K562 (cell line): Measurements from ENCODE around the gene SRD5A1. TPM values are rescaled to one million over a fixed set of nuclear protein-coding genes. Genes with fewer than 3 reads are reported as not detected.

Experiments
- CTCFL ChIP-seq: IDR thresholded peaks from 2 replicates; pipeline ENCODE4 v1.6.1; 2011; ENCODE audit warnings: borderline replicate concordance, low read depth, mild to moderate bottlenecking, moderate library complexity, low read length; ENCODE audit not compliant: insufficient read depth, poor library complexity, severe bottlenecking
- EP400 ChIP-seq: fragments of 450-650 bp; IDR thresholded peaks from 2 replicates; pipeline ENCODE4 v1.6.1; 2017; ENCODE audit warnings: antibody characterized with exemption, mild to moderate bottlenecking, moderate library complexity
- KDM2B ChIP-seq: fragments of 250-450 bp; sonication (Bioruptor Pico); IDR thresholded peaks from 2 replicates; pipeline ENCODE4 v1.8.0; 2021; ENCODE audit warnings: mild to moderate bottlenecking, moderate library complexity
- NCOA6 ChIP-seq: fragments of 450-650 bp; IDR thresholded peaks from 2 replicates; pipeline ENCODE4 v1.6.1; 2017; ENCODE audit warnings: mild to moderate bottlenecking
- RBM15 ChIP-seq: fragments of 200-400 bp; formaldehyde crosslinking; IDR thresholded peaks from 2 replicates; pipeline ENCODE4 v1.6.1; 2018; ENCODE audit warnings: mild to moderate bottlenecking, low read length, moderate library complexity; ENCODE audit not compliant: insufficient read depth
- ZNF134 ChIP-seq: fragments of 250-450 bp; sonication (Bioruptor Pico); conservative IDR thresholded peaks from 2 replicates; pipeline ENCODE4 v1.4.0; 2020
- ZNF232 ChIP-seq: sonication (generic); formaldehyde crosslinking; IDR thresholded peaks from 2 replicates; pipeline ENCODE4 v1.8.0; 2022; ENCODE audit warnings: mild to moderate bottlenecking, missing genetic modification reagents
- ZNF830 ChIP-seq: fragments of 250-450 bp; sonication (Bioruptor Pico); IDR thresholded peaks from 2 replicates; pipeline ENCODE4 v1.5.0; 2021; ENCODE audit warnings: mild to moderate bottlenecking
- polyA plus RNA-seq, 8 experiments: library from polyadenylated mRNA; depleted of rRNA in 4 of 8; stranded (reverse) in 5 of 8; unstranded in 3 of 8; fragments of >200 nt; fragmentation: Nextera tagmentation in 2 of 8; fragmentation: Illumina TruSeq in 1 of 8; extraction: Ambion mirVana in 2 of 8; extraction: Trizol in 1 of 8; gene quantifications; 2 replicates each; pipeline versions ENCODE4 v1.2.1 to v1.2.3, GENCODE V29; 2011 to 2014; ENCODE audit warnings: inconsistent platforms in 1 of 8, missing spikeins in 1 of 8
- total RNA-seq, 7 experiments: library from RNA; depleted of rRNA in 6 of 7; stranded (reverse); fragments of >200 nt in 6 of 7; fragmentation: Illumina TruSeq in 2 of 7; extraction: Trizol in 2 of 7; gene quantifications; 2 replicates each; pipeline versions ENCODE4 v1.2.1 to v1.2.3, GENCODE V29; 2011 to 2021; ENCODE audit warnings: low replicate concordance in 1 of 7
- TF ChIP-seq, protein P1 (sequence below), 2 experiments: fragments of 450-650 bp in 1 of 2; sonication (generic) in 1 of 2; formaldehyde crosslinking in 1 of 2; IDR thresholded peaks; 2 replicates each; pipeline versions ENCODE4 v1.7.1 to v1.9.0; 2016 to 2022; ENCODE audit warnings: inconsistent platforms in 1 of 2, mild to moderate bottlenecking in 1 of 2, missing genetic modification reagents in 1 of 2
- TF ChIP-seq, protein P2 (sequence below): sonication (generic); formaldehyde crosslinking; IDR thresholded peaks from 2 replicates; pipeline ENCODE4 v1.8.1; 2023; ENCODE audit warnings: missing genetic modification reagents, mild to moderate bottlenecking, borderline replicate concordance

Gene SRD5A1
- total and polyA plus RNA-seq, 9 of the 15 experiments (the other 6 are each of a cell fraction or from before 2014, with no cell fraction given) = 1.3 to 22.6 (median 8.1) TPM

GRCh38 chr5:6712577-6713273 is 79.5 kb downstream of the SRD5A1 start (continued):
- TF ChIP-seq KDM2B (peak; percentile 80), ZNF830 (CRISPR knock-in tag) (no peak), CTCFL (peak; percentile 9), ZNF232 (CRISPR knock-in tag) (peak; percentile 49; the same call in 1 of the 2 replicates), NCOA6 (0 out of 2 replicates have a peak, but pooled peaks have one; percentile 39), EP400 (peak; percentile 92), ZNF134 (CRISPR knock-in tag) (no peak), RBM15 (no peak)
- TF ChIP-seq, protein P1, sequence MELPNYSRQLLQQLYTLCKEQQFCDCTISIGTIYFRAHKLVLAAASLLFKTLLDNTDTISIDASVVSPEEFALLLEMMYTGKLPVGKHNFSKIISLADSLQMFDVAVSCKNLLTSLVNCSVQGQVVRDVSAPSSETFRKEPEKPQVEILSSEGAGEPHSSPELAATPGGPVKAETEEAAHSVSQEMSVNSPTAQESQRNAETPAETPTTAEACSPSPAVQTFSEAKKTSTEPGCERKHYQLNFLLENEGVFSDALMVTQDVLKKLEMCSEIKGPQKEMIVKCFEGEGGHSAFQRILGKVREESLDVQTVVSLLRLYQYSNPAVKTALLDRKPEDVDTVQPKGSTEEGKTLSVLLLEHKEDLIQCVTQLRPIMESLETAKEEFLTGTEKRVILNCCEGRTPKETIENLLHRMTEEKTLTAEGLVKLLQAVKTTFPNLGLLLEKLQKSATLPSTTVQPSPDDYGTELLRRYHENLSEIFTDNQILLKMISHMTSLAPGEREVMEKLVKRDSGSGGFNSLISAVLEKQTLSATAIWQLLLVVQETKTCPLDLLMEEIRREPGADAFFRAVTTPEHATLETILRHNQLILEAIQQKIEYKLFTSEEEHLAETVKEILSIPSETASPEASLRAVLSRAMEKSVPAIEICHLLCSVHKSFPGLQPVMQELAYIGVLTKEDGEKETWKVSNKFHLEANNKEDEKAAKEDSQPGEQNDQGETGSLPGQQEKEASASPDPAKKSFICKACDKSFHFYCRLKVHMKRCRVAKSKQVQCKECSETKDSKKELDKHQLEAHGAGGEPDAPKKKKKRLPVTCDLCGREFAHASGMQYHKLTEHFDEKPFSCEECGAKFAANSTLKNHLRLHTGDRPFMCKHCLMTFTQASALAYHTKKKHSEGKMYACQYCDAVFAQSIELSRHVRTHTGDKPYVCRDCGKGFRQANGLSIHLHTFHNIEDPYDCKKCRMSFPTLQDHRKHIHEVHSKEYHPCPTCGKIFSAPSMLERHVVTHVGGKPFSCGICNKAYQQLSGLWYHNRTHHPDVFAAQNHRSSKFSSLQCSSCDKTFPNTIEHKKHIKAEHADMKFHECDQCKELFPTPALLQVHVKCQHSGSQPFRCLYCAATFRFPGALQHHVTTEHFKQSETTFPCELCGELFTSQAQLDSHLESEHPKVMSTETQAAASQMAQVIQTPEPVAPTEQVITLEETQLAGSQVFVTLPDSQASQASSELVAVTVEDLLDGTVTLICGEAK (IDR thresholded peaks at IDR 0.05) = 0 out of 2 replicates have a peak, but pooled peaks have one; percentile 48
- TF ChIP-seq, protein P1 (CRISPR knock-in tag; IDR thresholded peaks at IDR 0.05) = no peak
- TF ChIP-seq, protein P2, sequence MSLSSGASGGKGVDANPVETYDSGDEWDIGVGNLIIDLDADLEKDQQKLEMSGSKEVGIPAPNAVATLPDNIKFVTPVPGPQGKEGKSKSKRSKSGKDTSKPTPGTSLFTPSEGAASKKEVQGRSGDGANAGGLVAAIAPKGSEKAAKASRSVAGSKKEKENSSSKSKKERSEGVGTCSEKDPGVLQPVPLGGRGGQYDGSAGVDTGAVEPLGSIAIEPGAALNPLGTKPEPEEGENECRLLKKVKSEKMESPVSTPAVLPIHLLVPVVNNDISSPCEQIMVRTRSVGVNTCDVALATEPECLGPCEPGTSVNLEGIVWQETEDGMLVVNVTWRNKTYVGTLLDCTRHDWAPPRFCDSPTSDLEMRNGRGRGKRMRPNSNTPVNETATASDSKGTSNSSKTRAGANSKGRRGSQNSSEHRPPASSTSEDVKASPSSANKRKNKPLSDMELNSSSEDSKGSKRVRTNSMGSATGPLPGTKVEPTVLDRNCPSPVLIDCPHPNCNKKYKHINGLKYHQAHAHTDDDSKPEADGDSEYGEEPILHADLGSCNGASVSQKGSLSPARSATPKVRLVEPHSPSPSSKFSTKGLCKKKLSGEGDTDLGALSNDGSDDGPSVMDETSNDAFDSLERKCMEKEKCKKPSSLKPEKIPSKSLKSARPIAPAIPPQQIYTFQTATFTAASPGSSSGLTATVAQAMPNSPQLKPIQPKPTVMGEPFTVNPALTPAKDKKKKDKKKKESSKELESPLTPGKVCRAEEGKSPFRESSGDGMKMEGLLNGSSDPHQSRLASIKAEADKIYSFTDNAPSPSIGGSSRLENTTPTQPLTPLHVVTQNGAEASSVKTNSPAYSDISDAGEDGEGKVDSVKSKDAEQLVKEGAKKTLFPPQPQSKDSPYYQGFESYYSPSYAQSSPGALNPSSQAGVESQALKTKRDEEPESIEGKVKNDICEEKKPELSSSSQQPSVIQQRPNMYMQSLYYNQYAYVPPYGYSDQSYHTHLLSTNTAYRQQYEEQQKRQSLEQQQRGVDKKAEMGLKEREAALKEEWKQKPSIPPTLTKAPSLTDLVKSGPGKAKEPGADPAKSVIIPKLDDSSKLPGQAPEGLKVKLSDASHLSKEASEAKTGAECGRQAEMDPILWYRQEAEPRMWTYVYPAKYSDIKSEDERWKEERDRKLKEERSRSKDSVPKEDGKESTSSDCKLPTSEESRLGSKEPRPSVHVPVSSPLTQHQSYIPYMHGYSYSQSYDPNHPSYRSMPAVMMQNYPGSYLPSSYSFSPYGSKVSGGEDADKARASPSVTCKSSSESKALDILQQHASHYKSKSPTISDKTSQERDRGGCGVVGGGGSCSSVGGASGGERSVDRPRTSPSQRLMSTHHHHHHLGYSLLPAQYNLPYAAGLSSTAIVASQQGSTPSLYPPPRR (CRISPR knock-in tag) = 0 out of 2 replicates have a peak, but pooled peaks have one; percentile 43
